Right ventricle myocardium inferior (tissue), 1 donor: ENCODE measurements around the gene LMNA. TPM values are rescaled to one million over a fixed set of nuclear protein-coding genes. Genes with fewer than 3 reads are reported as not detected.
"Not testable (repeated sequence)": the region's sequence is repeated elsewhere in the genome, so short reads cannot be mapped to it uniquely, and the experiment has no call there.

Experiments used
- ATAC-seq: fragments of 200-7000 bp; cut with Tn5 transposase; one replicate; pipeline ENCODE4 v1.9.1; 2020; ENCODE audit warnings: mild to moderate bottlenecking, moderate library complexity
- DNase-seq: peaks from one replicate; pipeline ENCODE4 v3.0.0; 2021; ENCODE audit errors: missing footprints
- intact Hi-C: fragments of 100-400 bp; cut with DNase I; formaldehyde crosslinking; loops from one replicate; pipeline ENCODE4 v1.11.0; 2022
- total RNA-seq: library from RNA; stranded (reverse); fragmentation: NEBNext Ultra II Directional; extraction: Animal tissue kit (Norgen Biotek cat#: 25700); gene quantifications from one replicate; pipeline ENCODE4 v1.2.1, GENCODE V29; 2021
- donor health status: DM: no; HTN: yes; CAD: no; lungs with severe emphysema.

LMNA gene
- total RNA-seq, 1 donor from 2014 or later = 288 TPM

- ATAC-seq, DNase-seq, intact Hi-C loops: not testable (repeated sequence)
Measured at GRCh38 chr1:156116731-156117130, 2.2 kb downstream of the LMNA start.

GRCh38 chr1:156117414-156118176 lies 3.1 kb downstream of the LMNA start:
- ATAC-seq (no peak), DNase-seq (no peak)
- intact Hi-C loops = no loop called here

GRCh38 chr1:156118177-156118868 lies 3.8 kb downstream of the LMNA start:
- ATAC-seq = no peak
- intact Hi-C loops = no loop called here

GRCh38 chr1:156119503-156120209 lies 5.1 kb downstream of the LMNA start:
- intact Hi-C loops = loop anchor here (10.0 kb wide), 1 partner anchor 545 kb away; no protein-coding TSS in a partner anchor
- DNase-seq = no peak
- no peak for ATAC-seq

More at GRCh38 chr1:156118177-156118868, 3.8 kb downstream of the LMNA start:
- peak; percentile 82 for DNase-seq

GRCh38 chr1:156120318-156120717 lies 5.8 kb downstream of the LMNA start:
- ATAC-seq (no peak), DNase-seq (no peak)
- intact Hi-C loops = loop anchor here (10.0 kb wide), 1 partner anchor 544 kb away; no protein-coding TSS in a partner anchor

GRCh38 chr1:156121005-156121404 lies 6.5 kb downstream of the LMNA start:
- intact Hi-C loops = loop anchor here (10.0 kb wide), 1 partner anchor 544 kb away; no protein-coding TSS in a partner anchor
- not testable (repeated sequence) for DNase-seq, ATAC-seq

- intact Hi-C loops = loop anchor here (10.0 kb wide), 1 partner anchor 543 kb away; no protein-coding TSS in a partner anchor
- DNase-seq = no peak
- no peak for ATAC-seq
Measured at GRCh38 chr1:156121457-156121856, 6.9 kb downstream of the LMNA start.

- DNase-seq = no peak
- intact Hi-C loops = loop anchor here (10.0 kb wide), 1 partner anchor 543 kb away; no protein-coding TSS in a partner anchor
- ATAC-seq = no peak
Measured at GRCh38 chr1:156122086-156122485, 7.6 kb downstream of the LMNA start.

- ATAC-seq (peak; percentile 45), DNase-seq (peak; percentile 83)
- intact Hi-C loops = loop anchor here (10.0 kb wide), 1 partner anchor 542 kb away; no protein-coding TSS in a partner anchor
Measured at GRCh38 chr1:156122519-156123355, 8.2 kb downstream of the LMNA start.

GRCh38 chr1:156123356-156124196 lies 9.1 kb downstream of the LMNA start:
- ATAC-seq = peak; percentile 81
- DNase-seq = peak; percentile 98
- intact Hi-C loops = loop anchor here (1.0 to 10.0 kb wide), 3 partner anchors 8 to 541 kb away; no protein-coding TSS in a partner anchor

GRCh38 chr1:156124557-156125483 lies 10.3 kb downstream of the LMNA start:
- intact Hi-C loops = loop anchor here (1.0 to 10.0 kb wide), 3 partner anchors 10 to 540 kb away; no protein-coding TSS in a partner anchor
- DNase-seq (no peak), ATAC-seq (no peak)

GRCh38 chr1:156125544-156125943 lies 11.0 kb downstream of the LMNA start:
- not testable (repeated sequence) for DNase-seq, ATAC-seq
- intact Hi-C loops = loop anchor here (10.0 kb wide), 1 partner anchor 539 kb away; no protein-coding TSS in a partner anchor

- intact Hi-C loops = loop anchor here (10.0 kb wide), 1 partner anchor 539 kb away; no protein-coding TSS in a partner anchor
- peak; percentile 57 for ATAC-seq
- peak; percentile 96 for DNase-seq
Measured at GRCh38 chr1:156126043-156126629, 11.6 kb downstream of the LMNA start.

- DNase-seq = peak; percentile 71
- intact Hi-C loops = loop anchor here (10.0 kb wide), 1 partner anchor 538 kb away; no protein-coding TSS in a partner anchor
- ATAC-seq = no peak
Measured at GRCh38 chr1:156126630-156127534, 12.4 kb downstream of the LMNA start.

GRCh38 chr1:156128308-156128653 lies 13.8 kb downstream of the LMNA start:
- DNase-seq (no peak), ATAC-seq (no peak)
- intact Hi-C loops = loop anchor here (10.0 kb wide), 1 partner anchor 537 kb away; no protein-coding TSS in a partner anchor
